GM06990 (cell line): ENCODE measurements around the gene INS.

Source experiments
- DNase-seq: peaks from one replicate; pipeline ENCODE4 v3.0.0-alpha.2; 2011; ENCODE audit not compliant: insufficient read length; ENCODE audit errors: extremely low read depth
- H3K27me3 ChIP-seq: replicated peaks from 2 replicates; pipeline ENCODE4 v1.6.0; 2011; ENCODE audit warnings: low read length; ENCODE audit not compliant: control insufficient read depth, insufficient read depth
- H3K36me3 ChIP-seq: 2 replicates; pipeline ENCODE4 v1.5.1; 2011; ENCODE audit warnings: low read length; ENCODE audit not compliant: control insufficient read depth, insufficient read depth
- H3K4me3 ChIP-seq: replicated peaks from 2 replicates; pipeline ENCODE4 v1.5.1; 2011; ENCODE audit warnings: low read depth, mild to moderate bottlenecking, control low read depth, low read length
- TF ChIP-seq, protein P1 (sequence below): IDR thresholded peaks from 2 replicates; pipeline ENCODE4 v1.5.1; 2011; ENCODE audit warnings: low read length, control low read depth, mild to moderate bottlenecking, inconsistent platforms; ENCODE audit not compliant: insufficient read depth, poor library complexity, severe bottlenecking

INS gene

DNA sequence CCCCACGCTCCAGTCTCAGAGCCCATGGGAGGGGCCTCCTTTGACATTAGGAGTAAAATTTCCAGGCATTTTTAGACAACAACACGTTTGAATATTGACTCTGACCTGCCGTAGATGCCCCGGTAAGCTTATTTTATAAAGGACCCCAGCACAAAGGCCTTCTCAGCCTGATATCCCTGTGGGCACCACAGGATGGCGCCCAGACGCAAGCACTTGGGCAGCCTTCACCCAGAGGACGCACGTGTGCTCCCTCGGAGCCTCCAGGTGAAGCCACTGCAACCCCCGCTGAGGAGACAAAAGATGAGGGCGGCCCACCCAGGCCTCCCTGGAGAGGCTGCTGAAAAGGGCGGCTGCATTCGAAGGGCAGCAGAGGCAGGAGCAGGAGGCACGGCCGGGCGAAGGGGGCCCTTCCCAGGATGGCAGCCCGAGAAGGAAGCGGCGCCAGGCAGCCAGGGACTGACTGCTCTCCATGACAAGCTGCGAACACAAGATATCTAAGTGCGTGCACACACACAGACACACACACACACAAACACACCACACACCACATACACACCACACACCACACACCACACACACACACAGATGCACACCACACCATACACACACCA lies 25.8 kb upstream of the INS start:
- TF ChIP-seq, protein P1, sequence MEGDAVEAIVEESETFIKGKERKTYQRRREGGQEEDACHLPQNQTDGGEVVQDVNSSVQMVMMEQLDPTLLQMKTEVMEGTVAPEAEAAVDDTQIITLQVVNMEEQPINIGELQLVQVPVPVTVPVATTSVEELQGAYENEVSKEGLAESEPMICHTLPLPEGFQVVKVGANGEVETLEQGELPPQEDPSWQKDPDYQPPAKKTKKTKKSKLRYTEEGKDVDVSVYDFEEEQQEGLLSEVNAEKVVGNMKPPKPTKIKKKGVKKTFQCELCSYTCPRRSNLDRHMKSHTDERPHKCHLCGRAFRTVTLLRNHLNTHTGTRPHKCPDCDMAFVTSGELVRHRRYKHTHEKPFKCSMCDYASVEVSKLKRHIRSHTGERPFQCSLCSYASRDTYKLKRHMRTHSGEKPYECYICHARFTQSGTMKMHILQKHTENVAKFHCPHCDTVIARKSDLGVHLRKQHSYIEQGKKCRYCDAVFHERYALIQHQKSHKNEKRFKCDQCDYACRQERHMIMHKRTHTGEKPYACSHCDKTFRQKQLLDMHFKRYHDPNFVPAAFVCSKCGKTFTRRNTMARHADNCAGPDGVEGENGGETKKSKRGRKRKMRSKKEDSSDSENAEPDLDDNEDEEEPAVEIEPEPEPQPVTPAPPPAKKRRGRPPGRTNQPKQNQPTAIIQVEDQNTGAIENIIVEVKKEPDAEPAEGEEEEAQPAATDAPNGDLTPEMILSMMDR = peak; percentile 38
- DNase-seq = no peak
- Histone ChIP-seq H3K36me3 (no peaks in the 10 kb centered on the region), H3K4me3 (no peak overlapping the region), H3K27me3 (no peaks in the 10 kb centered on the region)

DNA sequence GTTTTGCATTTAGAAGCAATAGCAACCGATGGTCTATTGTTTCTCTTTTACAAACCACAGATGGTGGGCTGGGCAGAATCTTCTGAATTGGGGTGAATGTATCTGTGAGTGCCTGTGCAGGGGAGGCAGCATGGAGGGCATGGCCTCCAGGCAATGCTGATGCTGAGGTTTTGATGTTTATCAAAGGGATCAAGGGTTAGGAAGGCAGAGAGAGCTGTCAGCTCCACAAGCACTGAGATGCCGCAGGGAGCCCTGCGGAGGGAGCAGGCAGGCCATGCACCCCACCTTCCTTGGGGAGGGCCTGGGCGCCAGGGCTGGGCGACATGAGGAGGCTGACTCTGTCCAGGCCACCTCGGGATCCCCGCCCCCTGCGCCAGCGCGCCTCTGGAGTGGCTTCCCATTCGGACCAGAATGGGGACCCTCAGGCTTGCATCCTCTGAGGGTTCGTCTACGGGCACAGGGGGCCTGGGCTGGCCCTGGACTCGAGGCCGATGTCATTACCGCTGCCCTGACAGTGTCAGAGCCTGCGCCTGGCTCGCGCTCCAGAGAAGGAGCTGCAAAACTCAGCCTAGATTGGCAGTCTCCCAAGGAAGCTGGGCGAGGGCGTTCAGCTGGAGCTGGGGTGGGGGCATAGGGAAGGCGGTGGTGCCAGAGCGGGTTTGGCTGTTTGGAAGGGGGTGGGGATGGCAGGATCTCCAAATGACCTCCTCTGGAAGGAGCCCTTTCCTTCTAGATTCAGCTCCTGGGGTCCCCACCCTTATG lies 24.5 kb upstream of the INS start:
- no peak for DNase-seq
- Histone ChIP-seq H3K27me3 (no peaks in the 10 kb centered on the region), H3K4me3 (no peak overlapping the region)

DNA sequence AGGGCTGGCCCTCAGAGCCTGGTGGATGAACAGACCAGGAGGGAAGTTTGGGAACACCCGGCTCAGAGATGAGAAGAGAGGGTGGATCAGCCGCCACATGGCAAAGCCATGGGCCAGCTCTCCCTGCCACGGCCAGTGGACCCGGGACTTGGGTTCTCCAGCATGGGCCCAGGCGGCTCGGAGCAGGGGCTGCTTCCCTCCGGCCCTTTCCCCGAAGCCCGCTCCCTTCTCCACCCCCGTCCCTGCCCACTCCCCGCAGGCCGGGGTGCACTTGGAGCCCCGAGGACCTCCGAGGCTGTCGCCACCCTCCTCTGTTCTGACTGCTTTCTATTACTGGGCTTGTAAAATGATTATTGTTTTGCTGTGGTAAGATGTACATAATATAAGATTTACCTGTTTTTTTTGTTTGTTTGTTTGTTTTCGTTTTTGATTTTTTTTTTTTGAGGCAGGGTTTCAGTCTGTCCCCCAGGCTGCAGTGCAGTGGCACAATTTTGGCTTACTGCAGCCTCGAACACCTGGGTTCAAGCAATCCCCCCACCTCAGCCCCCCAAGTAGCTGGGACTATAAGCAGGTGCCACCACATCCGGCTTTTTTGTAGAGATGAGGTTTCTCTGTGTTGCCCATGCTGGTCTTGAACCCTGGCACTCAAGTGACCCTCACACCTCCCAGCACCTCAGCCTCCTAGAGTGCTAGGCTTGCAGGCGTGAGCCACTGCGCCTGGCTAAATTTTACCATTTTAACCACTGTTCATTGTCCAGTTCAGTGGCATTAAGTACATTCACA lies 21.9 kb upstream of the INS start:
- Histone ChIP-seq H3K36me3 (no peaks in the 10 kb centered on the region), H3K27me3 (no peaks in the 10 kb centered on the region), H3K4me3 (no peak overlapping the region)
- TF ChIP-seq, protein P1 = no peak
- no peak for DNase-seq

More for the DNA sequence above, 24.5 kb upstream of the INS start:
- TF ChIP-seq, protein P1 = no peak
- no peaks in the 10 kb centered on the region for H3K36me3 ChIP-seq

DNA sequence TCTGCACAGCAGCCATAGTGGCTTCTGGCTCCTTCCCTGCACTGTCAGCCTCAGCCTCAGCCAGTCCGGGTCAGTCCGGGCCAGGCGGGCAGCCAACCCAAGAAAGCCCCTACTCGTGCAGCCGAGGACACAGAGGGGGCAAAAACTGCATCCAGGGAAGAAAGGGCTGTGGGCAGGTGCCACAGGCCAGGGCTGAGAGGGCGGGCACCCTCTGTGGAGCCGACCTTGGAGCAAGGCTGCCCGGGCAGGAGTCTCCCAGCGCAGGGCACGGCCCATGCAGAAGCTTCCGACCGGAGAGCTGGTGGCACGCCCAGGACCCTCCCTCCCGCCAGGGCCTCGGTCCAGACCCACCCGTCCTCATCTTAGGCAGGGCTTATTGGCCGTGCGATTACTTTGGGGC lies 21.1 kb upstream of the INS start:
- DNase-seq = no peak
- H3K27me3 ChIP-seq = no peaks in the 10 kb centered on the region
- H3K36me3 ChIP-seq = no peaks in the 10 kb centered on the region
- TF ChIP-seq, protein P1 = no peak
- no peak overlapping the region for H3K4me3 ChIP-seq

DNA sequence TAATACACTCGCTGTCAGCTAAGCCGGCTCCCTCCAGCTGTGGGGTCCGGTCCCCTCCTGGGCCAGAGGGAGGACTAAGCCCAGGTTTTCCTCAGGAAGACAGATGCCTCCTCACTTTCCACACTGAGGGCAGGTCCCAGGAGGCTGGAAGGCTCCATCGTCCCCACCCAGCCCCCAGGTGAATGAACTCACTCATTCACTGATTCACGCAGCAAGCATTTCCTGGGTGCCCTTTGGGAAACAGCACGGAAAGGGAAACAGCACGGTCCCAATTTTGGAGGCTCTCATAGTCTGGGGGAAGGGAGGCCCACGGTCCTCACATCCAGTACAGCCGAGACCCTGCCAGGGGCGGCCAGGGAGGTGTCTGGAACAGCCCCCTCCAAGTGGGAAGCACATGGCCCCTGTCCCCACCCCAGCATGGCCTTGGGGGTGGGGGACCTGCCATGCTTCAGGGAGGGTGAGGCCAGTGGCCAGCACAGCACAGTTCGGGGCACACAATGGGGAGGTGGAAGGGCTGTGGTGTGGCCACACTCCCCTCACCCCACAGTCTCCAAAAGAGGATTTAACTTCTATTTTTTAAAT lies 19.9 kb upstream of the INS start:
- TF ChIP-seq, protein P1 = no peak
- H3K4me3 ChIP-seq = no peak overlapping the region
- H3K27me3 ChIP-seq = no peaks in the 10 kb centered on the region
- no peaks in the 10 kb centered on the region for H3K36me3 ChIP-seq
- no peak for DNase-seq
